Brain pericyte (primary cell): ENCODE data around the gene AQP12B.
"Not testable (repeated sequence)": the region's sequence is repeated elsewhere in the genome, so short reads cannot be mapped to it uniquely, and the experiment has no call there.

Experiments
- DNase-seq: peaks from one replicate; pipeline ENCODE4 v3.0.0-alpha.2; 2012; ENCODE audit warnings: low read depth, low spot score

AQP12B gene

DNA sequence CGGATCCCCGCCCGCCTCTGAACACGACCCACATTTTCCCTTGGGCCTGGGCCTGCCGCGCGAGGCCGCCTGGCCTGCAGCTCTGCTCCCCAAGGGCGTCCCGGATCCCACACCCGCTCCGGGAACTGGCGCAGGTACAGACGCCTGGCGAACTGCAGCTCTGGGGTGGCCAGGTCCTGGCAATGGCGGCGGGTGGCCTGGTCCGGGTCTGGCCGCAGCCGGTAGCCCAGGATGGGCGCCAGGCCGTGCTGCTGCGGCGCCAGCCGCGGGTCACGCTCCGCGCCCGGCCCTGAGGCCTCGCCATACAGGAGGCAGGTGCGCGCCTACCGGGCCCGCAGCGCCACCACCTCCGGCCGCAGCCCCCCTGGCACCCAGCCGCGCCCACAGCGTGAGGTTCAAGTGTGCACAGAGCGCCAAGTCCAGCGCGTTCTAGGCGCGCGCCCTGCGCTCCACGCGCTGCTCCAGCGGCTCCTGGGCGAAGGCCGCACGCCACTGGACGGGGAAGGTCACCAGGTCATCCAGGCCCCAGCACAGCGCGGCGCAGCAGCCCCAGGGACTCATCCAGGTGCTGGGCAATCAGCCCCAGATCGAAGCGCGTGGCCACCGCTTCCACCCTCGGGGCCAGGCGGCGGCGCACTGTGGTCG is 18.5 kb upstream of the AQP12B start:
- no peak for DNase-seq

DNA sequence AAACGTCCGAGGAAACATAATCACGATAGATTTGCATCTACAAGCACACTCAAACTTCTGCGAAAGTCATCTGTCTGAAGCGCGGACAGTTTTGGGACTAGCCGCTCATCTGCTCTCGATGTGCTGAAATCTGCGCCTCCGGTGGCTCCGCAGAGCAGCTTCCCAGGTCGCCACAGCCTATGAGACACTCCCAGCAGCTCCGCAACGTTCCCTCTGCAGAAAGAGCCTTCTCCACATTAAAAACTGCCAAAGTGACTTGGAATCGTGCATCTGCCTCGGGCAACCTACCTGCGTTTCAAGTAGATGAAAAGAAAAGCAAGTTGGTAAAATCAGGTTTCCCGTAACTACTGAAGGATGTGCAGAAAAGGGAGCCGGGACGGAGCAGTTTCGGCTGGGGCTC is 17.9 kb upstream of the AQP12B start:
- not testable (repeated sequence) for DNase-seq

DNA sequence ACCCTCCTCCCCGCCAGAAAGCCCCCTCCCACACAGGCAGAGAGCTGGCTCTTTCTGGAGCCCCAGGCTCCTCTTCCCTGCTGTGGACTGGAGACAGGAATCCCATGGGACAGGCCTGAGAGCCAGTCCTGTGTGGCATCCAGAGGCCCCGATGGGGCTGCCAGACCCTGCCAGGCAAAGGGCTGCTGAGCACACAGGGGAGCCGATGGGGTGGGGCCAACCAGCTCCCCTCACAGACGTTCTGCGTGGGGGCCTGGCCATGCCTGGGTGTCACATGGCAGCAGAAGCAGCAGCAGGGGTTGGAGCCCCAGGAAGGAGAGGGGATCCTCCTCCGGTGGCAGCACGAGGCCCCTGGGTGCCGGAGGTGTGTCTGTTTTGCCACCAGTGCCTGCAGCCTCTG is 17.1 kb upstream of the AQP12B start:
- DNase-seq: not testable (repeated sequence)

- DNase-seq: not testable (repeated sequence)
Measured at GRCh38 chr2:240698852-240699561, 16.3 kb upstream of the AQP12B start.

- not testable (repeated sequence) for DNase-seq
Measured at GRCh38 chr2:240696469-240696868, 13.8 kb upstream of the AQP12B start.

GRCh38 chr2:240695593-240695992 is 12.9 kb upstream of the AQP12B start:
- not testable (repeated sequence) for DNase-seq

- not testable (repeated sequence) for DNase-seq
Measured at GRCh38 chr2:240694304-240694703, 11.6 kb upstream of the AQP12B start.

- not testable (repeated sequence) for DNase-seq
Measured at GRCh38 chr2:240692583-240693561, 10.2 kb upstream of the AQP12B start.

- not testable (repeated sequence) for DNase-seq
Measured at GRCh38 chr2:240691631-240692420, 9.1 kb upstream of the AQP12B start, which contains the start of gene AQP12A. Gene AQP12A, plus strand, starts transcription at chr2:240691866. Its CDS starts 48 bp downstream, at chr2:240691914.

GRCh38 chr2:240691075-240691427 is 8.4 kb upstream of the AQP12B start:
- not testable (repeated sequence) for DNase-seq

DNA sequence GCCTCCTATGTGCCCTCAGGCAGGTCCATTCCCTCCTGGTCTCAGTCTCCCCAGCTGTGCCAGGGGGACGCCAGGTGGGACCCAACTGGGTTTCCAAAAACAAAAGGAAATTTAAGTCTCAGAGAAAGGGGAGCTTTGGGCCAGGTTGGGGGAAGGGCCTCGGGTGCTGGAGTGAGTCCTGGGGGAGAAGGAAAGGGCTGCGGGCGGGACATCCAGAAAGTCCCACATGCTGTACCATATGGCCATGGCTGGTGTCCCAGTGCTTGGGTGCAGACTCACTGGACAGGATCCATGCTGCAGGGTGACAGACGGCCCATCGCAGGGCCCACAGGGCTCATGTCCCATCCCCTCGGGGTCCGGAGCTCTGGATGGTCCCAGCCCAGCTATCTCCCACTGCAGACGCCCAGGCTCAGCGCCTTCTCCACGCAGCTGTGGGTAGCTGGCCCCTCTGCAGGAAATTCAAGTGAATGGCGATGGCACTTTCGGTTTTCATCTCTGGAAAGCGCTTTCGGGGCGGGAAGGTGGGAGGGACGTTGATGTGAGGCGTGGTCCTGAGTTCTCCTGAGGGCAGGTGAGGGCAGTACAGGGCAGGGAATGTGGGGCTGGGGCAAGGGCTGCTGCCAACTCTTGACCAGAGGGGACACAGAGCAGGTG is 7.9 kb upstream of the AQP12B start:
- not testable (repeated sequence) for DNase-seq

- DNase-seq: no peak
Measured at GRCh38 chr2:240689975-240690374, 7.3 kb upstream of the AQP12B start.

- no peak for DNase-seq
Measured at GRCh38 chr2:240688553-240688919, 5.9 kb upstream of the AQP12B start.

DNA sequence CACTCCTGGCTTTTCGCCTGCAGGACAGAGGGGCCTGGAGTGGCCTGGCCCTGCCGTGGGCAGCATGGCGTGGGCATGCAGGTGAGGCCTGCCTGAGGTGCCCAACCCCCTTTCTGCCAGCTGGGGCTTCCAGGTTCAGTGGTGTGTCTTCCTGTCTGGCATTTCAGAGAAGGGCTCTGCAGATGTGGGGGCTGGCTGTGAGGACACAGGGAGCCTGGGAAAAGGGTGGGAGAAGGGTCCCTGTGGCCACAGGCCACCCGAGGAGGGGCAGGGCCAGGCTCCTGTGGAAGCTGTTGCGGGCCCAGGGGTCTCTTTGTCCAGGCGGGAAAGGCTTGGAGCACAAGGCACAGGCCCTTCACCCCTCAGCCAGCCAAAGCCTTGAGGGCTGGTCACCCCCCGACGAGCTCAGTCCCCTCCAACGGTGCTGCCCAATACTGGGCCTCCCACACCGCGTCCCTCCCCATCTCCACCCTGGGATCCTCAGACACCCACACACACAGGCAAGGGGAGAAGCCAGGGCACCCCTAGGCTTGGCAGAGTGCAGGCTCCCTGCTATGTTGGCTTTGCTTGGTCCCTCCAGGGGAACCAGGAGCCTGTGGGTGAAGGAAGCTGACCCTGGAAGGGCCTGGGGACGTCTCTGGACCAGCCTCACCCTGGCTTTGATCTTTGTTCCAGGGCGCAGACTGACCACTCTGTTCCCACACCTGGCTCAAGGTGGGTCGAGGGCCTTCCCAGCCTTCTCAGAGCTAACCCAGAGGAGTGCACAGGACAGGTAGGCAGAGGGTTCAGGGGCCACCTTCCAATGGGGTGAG is 5.3 kb upstream of the AQP12B start:
- no peak for DNase-seq

DNA sequence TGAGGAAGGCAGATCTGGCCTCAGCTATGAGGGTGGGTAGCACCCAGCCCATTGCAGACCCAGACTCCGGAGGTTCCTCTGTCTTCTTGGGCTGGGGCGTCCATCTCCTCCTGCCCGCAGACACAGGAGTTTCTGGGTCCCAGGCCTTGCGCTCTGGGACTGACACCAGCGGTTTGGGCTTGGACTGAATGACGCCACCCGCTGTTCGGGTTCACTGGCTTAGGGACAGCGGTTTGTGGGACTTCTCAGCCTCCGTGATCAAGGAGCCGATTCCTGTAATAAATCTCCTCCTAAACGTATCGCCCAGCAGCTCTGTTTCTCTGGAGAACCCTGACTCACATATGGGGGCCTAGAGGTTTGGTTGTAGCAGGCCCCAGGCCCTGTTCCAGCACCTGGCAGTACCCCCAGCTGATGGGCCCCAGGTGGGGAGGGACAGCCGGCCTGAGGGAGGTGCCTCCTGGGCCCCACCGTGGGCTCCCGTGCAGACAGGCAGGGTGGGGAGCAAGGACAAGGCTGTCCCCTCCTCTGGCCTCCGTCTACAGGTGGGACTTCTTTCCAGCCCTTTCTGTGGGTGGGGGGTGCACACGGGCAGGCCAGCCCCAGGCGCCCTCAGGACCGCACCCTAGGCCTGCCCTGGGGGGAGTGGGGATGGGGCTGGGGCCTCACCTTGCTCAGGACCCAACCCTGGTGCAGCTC is 4.5 kb upstream of the AQP12B start:
- no peak for DNase-seq

GRCh38 chr2:240686460-240686859 is 3.8 kb upstream of the AQP12B start:
- no peak for DNase-seq

GRCh38 chr2:240685771-240686371 is 3.2 kb upstream of the AQP12B start:
- DNase-seq: no peak

DNA sequence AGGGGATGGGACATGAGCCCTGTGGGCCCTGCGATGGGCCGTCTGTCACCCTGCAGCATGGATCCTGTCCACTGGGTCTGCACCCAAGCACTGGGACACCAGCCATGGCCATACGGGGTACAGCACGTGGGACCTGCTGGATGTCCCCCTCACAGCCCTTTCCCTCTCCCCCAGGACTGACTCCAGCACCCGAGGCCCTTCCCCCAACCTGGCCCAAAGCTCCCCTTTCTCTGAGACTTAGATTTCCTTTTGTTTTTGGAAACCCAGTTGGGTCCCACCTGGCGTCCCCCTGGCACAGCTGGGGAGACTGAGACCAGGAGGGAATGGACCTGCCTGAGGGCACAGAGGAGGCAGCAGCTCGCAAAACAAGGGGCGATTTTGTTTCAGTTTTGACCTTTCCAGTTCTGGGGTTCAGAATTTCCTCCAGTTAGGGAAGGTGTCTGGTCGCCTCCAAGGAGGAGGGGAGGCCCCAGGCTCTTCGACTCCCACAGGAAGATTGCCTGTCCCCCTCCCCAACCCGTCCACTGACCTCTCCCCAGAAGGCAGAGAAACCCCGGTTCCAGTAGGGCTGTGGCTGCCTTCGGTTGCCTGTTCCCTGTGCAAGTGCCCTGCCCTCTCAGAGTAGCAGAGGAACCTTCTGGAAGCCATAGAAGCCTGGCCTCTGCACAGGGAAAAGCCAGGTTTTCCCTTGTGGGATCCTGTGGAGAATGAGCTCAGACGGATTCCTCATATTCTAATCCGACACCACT is 1.5 kb upstream of the AQP12B start:
- DNase-seq: not testable (repeated sequence)
